GM21447 (cell line): ENCODE measurements around the gene SLC38A11.
"Not testable (repeated sequence)": the region's sequence is repeated elsewhere in the genome, so short reads cannot be mapped to it uniquely, and the experiment has no call there.

Experiments
- ATAC-seq: cut with Tn5 transposase; IDR thresholded peaks from one replicate; pipeline ENCODE4 v1.9.1; 2021; ENCODE audit not compliant: unreplicated experiment

The SLC38A11 gene

DNA sequence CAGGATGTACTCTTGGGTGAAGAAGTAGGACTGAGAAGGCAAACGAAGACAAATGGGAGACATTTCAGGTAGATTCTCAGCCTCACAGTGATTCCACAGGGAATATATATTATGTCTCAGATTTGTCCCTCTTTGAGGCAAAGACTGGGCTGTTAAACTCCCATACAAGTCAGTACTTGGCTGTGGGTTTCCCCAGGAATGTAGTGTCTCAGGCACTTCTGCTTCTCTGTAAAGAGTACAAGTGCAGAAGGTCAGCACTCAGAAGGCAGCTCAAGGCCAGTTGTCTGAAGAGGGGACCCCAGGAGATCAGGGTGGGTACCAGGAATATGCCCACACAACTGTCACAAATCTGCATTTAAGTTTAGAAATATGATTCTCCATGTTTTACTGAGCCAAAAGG, 73.8 kb downstream of the SLC38A11 start:
- no peak for ATAC-seq

DNA sequence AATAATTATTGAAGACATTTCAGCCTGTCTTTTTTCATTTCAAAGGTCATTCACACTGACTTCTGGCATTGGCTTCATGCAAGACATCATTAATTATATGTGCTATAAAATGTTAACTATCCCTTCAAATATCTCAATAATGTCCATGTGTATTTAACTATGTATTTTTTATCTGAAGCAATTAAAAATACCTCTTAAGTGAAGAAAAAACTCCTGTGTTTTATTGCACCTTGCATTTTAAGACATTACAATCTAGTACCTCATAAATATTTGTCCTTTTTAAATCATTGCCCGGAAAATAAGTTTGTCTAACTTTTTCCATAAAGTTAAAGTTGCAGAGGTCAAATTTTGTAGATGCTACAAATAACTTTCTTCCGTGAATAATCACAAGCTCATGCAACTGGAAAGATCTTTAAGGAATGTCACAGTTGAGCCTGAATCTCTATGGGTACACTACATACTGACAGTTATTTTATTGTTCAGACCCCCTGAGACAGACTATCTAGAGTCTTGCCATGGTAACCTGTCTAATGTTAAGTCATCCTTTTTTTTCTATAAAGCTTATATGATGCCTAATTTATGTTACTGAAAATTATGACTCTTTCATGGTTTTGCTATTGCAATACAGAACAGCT, 75.3 kb downstream of the SLC38A11 start:
- no peak for ATAC-seq

DNA sequence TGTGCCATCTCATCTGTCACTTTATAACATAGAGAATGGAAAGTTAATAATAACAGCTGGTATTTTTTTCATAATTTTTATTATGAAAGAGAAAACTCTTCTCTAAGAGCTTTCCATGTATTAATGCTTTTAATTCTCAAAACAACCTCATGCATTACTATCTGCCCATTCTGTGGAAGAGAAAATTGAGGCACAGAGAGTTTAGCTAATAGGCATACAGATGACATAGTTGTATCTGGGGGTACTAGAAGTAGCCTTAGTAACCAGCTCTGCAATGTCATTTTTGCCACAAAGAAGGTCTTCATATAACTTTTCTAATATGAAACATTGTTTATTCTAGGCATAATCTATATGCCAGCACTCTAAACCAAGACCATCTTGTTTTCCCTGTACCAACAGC, 77.4 kb downstream of the SLC38A11 start:
- ATAC-seq: no peak

DNA sequence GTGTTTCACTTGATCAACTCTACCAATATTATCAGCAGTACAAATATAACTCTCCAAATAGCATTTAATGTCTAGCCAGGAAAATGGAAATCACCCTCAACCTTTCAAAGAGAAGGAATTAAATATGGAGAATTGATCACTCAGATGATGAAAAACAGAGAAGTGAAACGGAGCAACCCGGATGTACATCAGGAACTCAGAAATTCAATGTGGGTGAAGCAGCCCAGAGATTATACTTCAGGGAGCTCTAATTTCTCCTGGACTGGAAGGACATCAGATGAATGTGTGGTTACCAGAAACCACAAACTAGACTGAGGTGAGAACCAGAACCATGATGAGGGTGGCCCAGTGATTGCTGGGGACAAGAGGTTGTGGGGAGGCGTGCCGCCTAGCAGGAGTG, 78.2 kb downstream of the SLC38A11 start:
- no peak for ATAC-seq

DNA sequence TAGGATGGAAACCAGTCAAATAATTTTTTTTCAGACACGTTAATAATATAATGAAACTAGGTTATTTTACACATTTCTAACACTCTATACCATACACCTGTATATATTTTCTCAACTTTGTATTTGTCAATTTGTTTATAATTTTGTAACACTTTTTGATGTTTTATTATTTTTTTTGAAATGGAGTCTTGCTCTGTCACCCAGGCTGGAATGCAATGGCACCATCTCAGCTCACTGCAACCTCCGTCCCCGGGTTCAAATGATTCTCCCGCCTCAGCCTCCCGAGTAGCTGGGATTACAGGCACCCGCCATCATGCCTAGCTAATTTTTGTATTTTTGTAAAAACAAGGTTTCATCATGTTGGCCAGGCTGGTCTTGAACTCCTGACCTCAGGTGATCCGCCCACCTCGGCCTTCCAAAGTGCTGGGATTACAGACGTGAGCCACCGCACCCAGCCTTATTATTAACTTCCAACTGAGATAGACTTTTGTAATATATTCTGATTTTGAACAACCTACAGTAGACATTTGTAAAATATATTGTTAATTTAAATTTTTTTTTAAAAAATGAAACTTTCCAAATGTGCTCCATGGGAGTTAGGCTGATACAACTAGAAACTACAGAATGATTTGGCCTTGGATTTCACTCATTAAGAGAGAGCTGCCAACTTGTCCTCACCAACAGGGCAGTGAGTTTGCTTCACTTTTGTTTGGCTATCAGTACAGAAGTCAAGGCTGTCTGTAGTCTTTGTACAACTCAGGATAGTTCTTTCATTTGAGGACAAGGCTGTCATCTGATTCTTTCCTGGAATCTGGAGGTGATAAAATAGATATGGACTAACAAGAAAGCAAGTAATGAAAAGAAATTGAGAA, 79.8 kb downstream of the SLC38A11 start:
- ATAC-seq: no peak

DNA sequence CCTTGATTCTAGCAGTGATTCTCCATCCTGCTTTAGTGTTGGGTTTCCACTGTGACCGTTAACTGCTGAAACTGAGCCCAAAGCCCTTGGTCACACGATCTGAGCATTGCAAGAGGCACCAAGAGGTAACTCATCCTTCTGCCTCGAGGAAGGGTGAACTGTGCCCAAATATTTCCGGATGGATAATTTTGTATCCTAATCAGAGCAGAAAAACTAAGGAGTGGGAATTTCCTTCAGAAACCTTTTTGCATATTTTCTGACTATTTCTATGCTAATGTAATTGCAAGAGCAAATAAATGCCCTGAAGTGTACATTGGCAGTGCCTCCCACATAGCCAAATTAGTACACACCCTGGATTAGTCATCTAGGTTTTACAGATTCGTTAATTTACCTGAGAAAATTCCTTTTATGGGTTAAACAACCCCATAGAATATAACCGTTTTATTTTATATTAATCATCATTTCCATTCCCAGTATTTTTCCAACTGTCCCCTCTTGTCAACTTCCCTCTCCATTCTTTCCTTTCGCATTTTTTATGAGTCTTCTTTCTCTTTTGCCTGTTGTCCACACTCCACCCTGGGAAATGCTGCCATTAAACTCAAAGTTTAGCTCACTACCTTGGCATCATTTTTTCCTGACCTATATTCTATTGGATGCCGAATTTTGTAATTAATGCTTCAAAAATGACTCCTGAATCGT, 82.0 kb downstream of the SLC38A11 start:
- ATAC-seq: no peak

DNA sequence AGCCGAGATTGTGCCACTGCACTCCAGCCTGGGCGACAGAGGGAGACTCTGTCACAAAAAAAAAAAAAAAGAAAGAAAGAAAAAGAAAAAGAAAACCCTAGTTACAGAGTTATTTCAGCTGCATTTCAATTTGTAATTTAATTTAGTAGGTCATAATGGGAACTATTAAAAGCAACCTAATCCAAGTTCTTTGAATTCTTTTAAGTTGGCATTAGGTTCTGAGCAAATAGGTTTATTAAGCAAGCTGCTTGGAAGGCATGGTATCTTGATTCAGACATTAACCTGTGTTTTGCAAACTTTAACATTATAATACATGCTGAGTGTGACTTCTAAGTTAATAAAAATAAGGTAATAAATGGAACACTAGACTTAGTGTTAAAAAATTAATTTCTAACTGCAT, 83.9 kb downstream of the SLC38A11 start:
- ATAC-seq: no peak

DNA sequence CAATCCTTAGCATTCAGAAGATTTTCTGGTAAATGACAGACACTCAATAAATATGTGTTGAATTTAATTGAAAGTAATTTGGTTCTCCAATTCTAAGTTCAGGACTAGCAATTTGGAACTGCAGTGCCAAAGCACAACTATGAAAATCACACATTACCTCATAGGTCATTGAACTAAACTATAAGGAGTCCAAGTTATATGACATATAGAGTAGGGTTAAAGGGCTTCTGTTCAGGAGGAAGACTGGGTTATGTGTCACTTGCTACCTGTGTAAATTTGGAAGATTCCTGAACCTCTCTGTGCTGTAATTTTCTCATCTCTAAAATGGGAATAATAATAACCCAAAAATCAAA, 85.9 kb downstream of the SLC38A11 start:
- no peak for ATAC-seq

DNA sequence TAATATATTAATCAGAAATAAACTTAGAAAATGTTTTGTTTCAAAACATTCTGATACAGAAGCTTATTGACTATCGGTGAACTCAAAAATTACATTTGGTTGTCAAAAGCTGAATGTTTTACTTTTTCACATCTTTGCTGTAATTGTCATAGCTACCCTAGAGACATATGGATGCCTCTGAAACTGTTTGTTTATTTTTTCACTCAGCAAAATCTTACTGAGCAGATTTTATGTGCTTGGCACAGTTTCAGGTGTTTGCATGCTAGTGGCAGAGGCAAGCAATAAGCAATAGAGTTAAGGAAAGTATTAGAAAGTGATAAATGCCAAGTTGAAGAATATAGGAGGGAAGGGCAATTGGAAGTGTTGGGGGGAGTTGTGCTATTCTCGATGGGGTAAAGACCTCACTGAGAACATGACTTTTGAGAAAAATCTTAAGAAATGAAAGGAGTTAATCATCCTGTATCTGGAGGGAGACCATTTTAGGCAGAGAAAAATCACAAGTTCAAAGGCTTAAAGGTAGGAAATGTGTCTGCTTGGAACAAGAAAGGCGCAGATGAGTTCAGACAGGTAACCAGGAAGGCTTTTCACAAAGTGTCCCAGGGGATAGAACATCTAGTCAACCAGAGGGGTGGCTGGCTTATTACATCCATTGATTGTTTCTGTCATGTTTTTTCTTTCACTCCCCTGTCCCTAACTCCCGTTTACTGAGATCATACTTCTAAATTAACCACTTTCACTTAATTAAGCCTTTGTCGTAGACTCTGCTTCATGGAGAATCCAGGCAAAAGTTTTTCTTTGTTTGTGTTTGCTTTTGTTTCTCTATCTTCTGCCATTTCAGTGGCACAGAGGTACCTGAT, 86.5 kb downstream of the SLC38A11 start:
- ATAC-seq: no peak

DNA sequence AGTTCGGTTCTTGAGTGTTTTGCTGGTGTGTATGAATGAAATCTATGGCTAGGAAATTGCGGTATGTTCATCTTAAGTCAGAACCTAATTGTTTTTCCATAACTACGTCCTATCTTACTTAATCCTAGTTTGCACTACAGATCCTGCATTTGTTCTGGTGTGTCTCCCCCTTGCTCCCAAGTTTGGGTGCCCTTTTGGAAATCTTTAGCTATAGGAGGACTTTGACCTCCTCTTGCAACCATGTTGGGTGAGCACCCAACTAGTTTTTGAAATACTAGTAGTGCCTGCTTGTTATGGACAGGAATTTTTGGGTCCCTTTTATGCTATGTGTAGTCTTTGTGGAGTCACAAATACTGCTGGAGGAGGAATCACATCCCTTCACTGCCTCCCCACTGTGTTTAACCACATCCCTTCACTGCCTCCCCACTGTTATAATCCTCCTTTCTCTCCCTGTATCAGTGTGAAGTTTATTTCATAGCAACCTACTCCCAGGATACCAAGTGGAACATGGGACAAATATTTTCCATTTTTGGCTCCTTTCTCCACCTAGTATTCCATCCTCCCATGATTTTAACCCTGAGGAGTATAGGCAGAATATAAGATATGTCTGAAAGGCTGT, 87.4 kb downstream of the SLC38A11 start:
- no peak for ATAC-seq

DNA sequence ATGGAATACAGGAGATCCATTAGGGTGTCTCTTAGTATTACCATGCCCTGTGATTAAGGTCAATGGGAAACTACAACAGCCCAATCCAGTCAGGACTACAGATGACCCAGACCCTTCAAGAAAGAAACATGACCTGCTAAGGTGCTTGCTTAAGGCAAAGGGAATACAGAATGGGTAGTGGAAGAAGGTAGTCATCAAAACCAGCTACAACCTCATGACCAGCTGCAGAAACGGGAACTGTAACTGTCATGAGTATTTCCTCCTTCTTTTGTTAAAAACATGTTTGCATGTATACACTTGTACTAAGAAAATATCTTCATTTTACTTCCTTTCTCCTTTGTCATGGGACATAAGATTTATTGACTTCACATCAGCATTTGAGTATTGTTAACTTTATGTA, 88.9 kb downstream of the SLC38A11 start:
- not testable (repeated sequence) for ATAC-seq

DNA sequence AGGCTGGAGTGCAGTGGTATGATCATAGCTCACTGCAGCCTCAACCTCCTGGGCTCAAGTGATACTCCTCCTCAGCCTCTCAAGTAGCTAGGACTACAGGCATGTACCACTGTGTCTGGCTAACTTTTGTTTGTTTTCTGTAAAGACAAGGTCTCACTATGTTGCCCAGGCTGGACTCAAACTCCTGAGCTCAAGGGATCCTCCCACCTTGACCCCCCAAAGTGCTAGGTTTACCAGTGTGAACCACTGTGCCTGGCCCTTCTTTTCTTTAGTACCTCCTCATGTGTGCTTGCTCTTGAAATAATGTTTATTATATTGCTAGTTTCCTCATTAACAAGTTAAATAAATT, 94.7 kb downstream of the SLC38A11 start:
- ATAC-seq: no peak

DNA sequence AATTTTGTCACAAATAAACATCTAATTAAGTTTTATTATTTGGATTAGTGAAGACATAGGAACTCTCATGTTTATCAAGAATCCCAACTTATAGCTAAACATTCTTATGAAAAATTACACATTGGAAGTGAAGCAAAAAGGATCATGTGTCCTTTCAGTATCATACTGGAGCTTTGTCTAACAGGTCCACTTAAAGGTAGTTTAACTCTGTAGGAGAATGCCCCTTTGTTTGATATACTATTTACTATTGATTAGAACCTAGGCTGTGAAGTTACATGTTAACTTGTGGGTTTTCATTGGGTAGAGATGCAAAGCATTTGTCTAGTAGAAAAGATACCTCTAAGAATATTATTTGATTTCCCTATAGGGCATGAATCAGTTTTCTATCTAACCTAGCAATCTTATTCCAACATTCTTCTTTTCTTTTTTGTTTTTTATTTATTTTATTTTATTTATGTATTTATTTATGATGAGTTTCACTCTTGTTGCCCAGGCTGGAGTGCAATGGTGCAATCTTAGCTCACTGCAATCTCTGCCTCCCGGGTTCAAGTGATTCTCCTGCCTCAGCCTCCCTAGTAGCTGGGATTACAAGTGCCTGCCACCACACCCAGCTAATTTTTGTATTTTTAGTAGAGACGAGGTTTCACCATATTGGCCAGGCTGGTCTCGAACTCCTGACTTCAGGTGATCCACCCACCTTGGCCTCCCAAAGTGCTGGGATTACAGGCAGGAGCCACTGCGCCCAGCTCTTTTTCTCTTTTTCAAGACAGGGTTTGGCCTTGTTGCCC, 95.2 kb downstream of the SLC38A11 start:
- ATAC-seq: not testable (repeated sequence)

DNA sequence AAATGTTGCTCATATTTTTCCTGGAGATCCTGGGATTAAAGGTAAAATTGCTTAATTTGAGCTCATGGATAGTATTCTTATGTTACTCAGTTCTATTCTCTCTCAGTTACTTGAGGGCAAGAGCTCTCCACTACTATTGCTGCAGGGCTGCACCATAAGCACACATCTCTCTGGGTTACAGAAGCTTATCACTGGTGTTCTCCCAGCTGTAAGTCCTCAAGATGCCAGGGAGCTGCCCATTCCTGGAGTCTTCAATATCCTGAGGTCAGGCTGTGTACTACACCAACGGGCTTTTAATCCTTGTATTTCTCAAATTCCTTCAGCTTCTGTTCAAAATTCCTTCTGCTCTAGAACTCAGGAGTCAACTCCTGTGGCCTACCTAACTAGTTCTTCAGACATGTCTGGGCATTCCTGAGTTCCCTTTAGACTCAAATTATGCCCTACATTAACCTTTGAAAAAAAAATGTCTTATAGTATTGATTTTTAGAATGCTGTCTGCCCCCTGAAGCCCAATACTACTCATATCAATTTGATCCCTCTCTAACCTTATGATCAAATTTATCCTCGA, 96.0 kb downstream of the SLC38A11 start:
- ATAC-seq: no peak

DNA sequence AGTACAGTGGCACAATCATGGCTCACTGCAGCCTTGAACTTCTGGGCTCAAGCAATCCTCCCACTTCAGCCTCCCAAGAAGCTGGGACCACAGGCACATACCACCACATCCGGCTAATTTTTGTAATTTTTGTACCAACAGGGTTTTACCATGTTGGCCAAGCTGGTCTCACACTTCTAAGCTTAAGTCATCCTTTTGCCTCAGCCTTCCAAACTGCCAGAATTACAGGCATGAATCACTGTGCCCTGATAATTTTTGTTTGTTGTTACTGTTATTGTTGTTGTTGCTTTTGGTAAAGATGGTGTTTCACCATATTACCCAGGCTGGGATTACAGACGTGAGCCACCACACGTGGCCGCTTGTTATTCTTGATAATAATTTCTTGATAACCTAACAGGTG, 103.2 kb downstream of the SLC38A11 start:
- no peak for ATAC-seq

DNA sequence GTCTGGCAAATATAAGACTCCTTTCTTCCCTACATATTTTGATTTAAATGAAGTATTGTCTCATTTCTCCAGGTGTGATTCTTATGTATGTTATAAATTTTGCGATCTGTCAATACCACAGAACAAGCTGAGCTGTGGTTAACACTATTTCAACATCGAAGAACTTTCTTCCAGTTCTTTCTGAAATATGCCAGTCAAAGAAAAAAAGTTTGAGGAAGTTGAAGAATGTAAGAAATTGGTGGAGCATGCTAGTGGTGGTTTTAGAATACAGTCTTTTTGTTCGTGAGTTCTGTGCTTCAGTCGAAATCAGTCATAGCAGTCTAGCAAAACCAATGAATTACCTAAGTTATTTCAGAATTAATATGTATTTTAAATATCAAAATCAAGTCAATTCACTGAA, 105.1 kb downstream of the SLC38A11 start:
- no peak for ATAC-seq

DNA sequence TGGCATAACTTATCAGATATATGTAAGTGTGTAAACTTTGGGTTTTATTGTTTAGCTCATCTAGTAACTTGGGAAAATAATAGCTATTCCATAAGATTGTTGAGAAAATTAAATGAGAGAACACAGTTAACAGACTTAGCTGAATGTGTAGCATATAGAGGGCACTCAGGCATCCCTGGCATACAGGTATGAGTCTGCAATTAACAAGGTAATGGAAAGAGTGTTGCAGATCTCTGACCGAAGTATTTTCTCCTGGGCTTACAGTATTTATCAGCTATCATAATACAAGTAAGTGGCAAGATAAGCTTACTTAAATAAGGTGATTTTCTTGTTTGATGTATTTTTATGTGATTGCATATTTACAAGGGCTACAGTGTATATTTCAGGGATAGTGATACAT, 105.8 kb downstream of the SLC38A11 start:
- ATAC-seq: no peak

DNA sequence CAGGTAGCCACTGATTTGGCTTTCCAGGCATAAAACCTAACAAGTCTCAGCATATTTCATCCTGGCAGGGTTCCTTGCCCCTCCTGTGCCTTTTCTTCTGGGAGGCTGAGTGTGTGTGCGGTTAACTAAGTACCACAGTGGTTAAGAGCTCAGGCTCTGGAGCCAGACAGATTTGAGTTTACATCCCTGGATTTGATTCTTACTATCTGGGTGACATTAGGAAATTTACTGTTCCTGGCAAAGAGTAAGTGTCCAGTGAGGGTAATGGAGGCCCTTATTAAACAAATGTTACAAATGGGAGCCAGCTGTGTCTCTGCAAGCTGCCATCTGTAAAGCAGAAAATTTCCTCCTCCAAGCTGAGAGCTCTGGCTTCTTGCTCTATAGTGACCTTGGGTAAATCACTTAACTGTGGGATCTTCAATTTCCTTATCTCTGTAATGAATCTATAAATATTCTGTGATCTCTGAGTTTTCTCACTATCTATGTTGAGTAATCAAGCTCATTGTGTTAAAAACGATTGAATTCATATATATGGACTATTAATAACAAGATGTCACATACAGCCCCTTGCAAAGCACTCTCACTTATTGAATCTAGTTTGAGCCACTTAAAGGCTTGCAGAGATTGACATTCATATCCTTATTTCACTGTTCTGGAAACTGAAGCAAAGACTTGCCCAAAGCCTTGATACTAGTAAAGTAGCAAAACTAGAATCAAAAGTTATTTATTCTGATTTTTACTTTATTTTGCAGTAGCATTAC, 107.2 kb downstream of the SLC38A11 start:
- no peak for ATAC-seq

DNA sequence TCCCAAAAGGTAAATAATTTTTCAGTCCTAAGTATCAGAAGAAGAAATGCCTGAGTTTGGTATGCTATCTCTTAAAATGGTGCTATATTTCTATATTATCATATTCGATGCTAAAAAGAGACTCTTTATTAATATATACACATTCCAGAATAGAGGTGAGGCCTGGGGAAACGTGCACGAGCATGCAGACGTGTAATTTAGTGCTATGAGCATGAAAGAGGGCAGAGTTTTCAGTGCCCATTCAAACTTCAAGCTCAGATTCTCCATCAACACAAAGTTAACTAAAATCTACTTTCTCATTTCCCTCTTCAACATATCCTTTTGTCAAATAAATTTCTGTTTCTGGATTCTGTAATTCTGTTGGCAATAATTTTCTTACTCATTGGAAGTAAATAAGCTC, 108.0 kb downstream of the SLC38A11 start:
- ATAC-seq: no peak
